CD14-positive monocyte (primary cell): ENCODE measurements around the gene TTC1. TPM values are rescaled to one million over a fixed set of nuclear protein-coding genes. Genes with fewer than 3 reads are reported as not detected.

Experiments used
- DNase-seq, 3 donors: peaks; one replicate each; pipeline ENCODE4 v3.0.0-alpha.2; 2011 to 2022
- H2AFZ ChIP-seq: 2 replicates; pipeline ENCODE4 v1.6.0; 2012; ENCODE audit warnings: mild to moderate bottlenecking, low read depth, low read length, inconsistent platforms; ENCODE audit not compliant: insufficient read depth, poor library complexity, severe bottlenecking
- H3K27ac ChIP-seq, 2 donors: 1 replicate in 1 of 2; 2 replicates in 1 of 2; pipeline ENCODE4 v1.5.1; 2012 to 2013; ENCODE audit warnings: low read length in 2 of 2, control low read depth in 1 of 2, inconsistent platforms in 1 of 2, low read depth in 1 of 2, mild to moderate bottlenecking in 1 of 2
- H3K27me3 ChIP-seq, 2 donors: one replicate each; pipeline versions ENCODE4 v1.6.0 to v1.6.1; 2011 to 2013; ENCODE audit warnings: low read length in 2 of 2; ENCODE audit not compliant: control insufficient read depth in 2 of 2, insufficient read depth in 2 of 2
- H3K36me3 ChIP-seq, 2 donors: replicated peaks in 1 of 2; 1 replicate in 1 of 2; 2 replicates in 1 of 2; pipeline versions ENCODE4 v1.5.1 to v1.6.1; 2012 to 2013; ENCODE audit warnings: low read length in 2 of 2, control low read depth in 1 of 2, inconsistent platforms in 1 of 2, mild to moderate bottlenecking in 1 of 2; ENCODE audit not compliant: insufficient read depth in 2 of 2, control insufficient read depth in 1 of 2
- H3K4me1 ChIP-seq, 2 donors: 1 replicate in 1 of 2; 2 replicates in 1 of 2; pipeline versions ENCODE4 v1.5.1 to v1.6.1; 2012 to 2013; ENCODE audit warnings: low read length in 2 of 2, control low read depth in 1 of 2, inconsistent platforms in 1 of 2, mild to moderate bottlenecking in 1 of 2, moderate library complexity in 1 of 2; ENCODE audit not compliant: insufficient read depth in 2 of 2, control insufficient read depth in 1 of 2
- H3K4me2 ChIP-seq: replicated peaks from 2 replicates; pipeline ENCODE3; 2012; ENCODE audit warnings: low read length, moderate library complexity, mild to moderate bottlenecking; ENCODE audit not compliant: poor library complexity, severe bottlenecking; ENCODE audit errors: extremely low read depth
- H3K4me3 ChIP-seq, 3 experiments: fragments of 200-600 bp in 1 of 3; sonication (generic) in 1 of 3; replicated peaks in 1 of 3; 1 replicate in 2 of 3; 2 replicates in 1 of 3; pipeline ENCODE4 v1.5.1; 2011 to 2013; ENCODE audit warnings: low read length in 3 of 3, mild to moderate bottlenecking in 3 of 3, control low read depth in 2 of 3, low read depth in 2 of 3, inconsistent platforms in 1 of 3, moderate library complexity in 1 of 3
- H3K79me2 ChIP-seq: 2 replicates; pipeline ENCODE4 v1.6.0; 2012; ENCODE audit warnings: mild to moderate bottlenecking, control low read depth, inconsistent platforms, low read length, moderate library complexity; ENCODE audit not compliant: insufficient read depth
- H3K9ac ChIP-seq: 2 replicates; pipeline ENCODE4 v1.6.0; 2017; ENCODE audit warnings: low read length, mild to moderate bottlenecking; ENCODE audit not compliant: insufficient read depth, poor library complexity, severe bottlenecking
- H3K9me3 ChIP-seq, 2 donors: replicated peaks in 1 of 2; 1 replicate in 1 of 2; 2 replicates in 1 of 2; pipeline versions ENCODE4 v1.5.1 to v1.6.1; 2012 to 2013; ENCODE audit warnings: low read length in 2 of 2, control low read depth in 1 of 2; ENCODE audit not compliant: control insufficient read depth in 1 of 2, insufficient read depth in 1 of 2
- H4K20me1 ChIP-seq: 2 replicates; pipeline ENCODE4 v1.6.0; 2012; ENCODE audit warnings: mild to moderate bottlenecking, low read length, control low read depth, moderate library complexity; ENCODE audit not compliant: insufficient read depth
- H3K27ac Mint-ChIP-seq, 7 donors: one replicate each; pipeline ENCODE4 v1.8.0; 2020; ENCODE audit warnings: mild to moderate bottlenecking in 7 of 7, mixed read lengths in 7 of 7, moderate library complexity in 6 of 7, inconsistent platforms in 2 of 7
- H3K27me3 Mint-ChIP-seq, 3 donors: one replicate each; pipeline ENCODE4 v1.8.0; 2021 to 2022; ENCODE audit warnings: low read depth in 3 of 3, mild to moderate bottlenecking in 3 of 3, mixed read lengths in 3 of 3, moderate library complexity in 3 of 3, inconsistent platforms in 1 of 3
- H3K36me3 Mint-ChIP-seq, 2 donors: one replicate each; pipeline ENCODE4 v1.8.0; 2020; ENCODE audit warnings: mixed read lengths in 2 of 2, inconsistent platforms in 1 of 2, mild to moderate bottlenecking in 1 of 2
- H3K4me1 Mint-ChIP-seq: one replicate; pipeline ENCODE4 v1.8.0; 2020; ENCODE audit warnings: mild to moderate bottlenecking, mixed read lengths
- H3K4me3 Mint-ChIP-seq, 2 donors: one replicate each; pipeline ENCODE4 v1.8.0; 2020; ENCODE audit warnings: mild to moderate bottlenecking in 2 of 2, mixed read lengths in 2 of 2, moderate library complexity in 1 of 2
- H3K9me3 Mint-ChIP-seq, 7 donors: one replicate each; pipeline ENCODE4 v1.8.0; 2020 to 2022; ENCODE audit warnings: mixed read lengths in 7 of 7, mild to moderate bottlenecking in 6 of 7, moderate library complexity in 6 of 7, inconsistent platforms in 2 of 7
- CTCF ChIP-seq: fragments of 200-600 bp; IDR thresholded peaks from one replicate; pipeline ENCODE4 v1.8.0; 2022; ENCODE audit warnings: antibody characterized with exemption, mild to moderate bottlenecking
- WGBS: methylation state at CpG from one replicate; pipeline ENCODE4 v1.1.5; 2013; ENCODE audit warnings: missing lambda C conversion rate; ENCODE audit not compliant: insufficient coverage; 5-methylcytosine and 5-hydroxymethylcytosine counted together
- intact Hi-C, 2 donors: fragments of 100-400 bp; cut with micrococcal nuclease; formaldehyde crosslinking; loops; one replicate each; pipeline versions ENCODE4 v1.15.0 to v1.15.1; 2023
- polyA plus RNA-seq, 3 donors: library from polyadenylated mRNA; depleted of rRNA in 1 of 3; unstranded in 2 of 3; stranded (reverse) in 1 of 3; fragments of 300-500 nt in 2 of 3; fragments of >200 nt in 1 of 3; fragmentation: Illumina TruSeq in 2 of 3; gene quantifications; 1 replicate in 2 of 3; 2 replicates in 1 of 3; pipeline ENCODE4 v1.2.3, GENCODE V29; 2012 to 2021

The TTC1 gene
- polyA plus RNA-seq, 3 donors = 11.4 to 63.4 (median 63.0) TPM

GRCh38 chr5:160020964-160021363 is 12.0 kb downstream of the TTC1 start:
- H3K27ac ChIP-seq = no peak overlapping the region

GRCh38 chr5:160021831-160022446 is 13.0 kb downstream of the TTC1 start:
- peaks cover 17% of the 10 kb centered on the region for H3K4me1 Mint-ChIP-seq
- H4K20me1 ChIP-seq = peaks cover 21% of the 10 kb centered on the region
- no peak overlapping the region for H2AFZ ChIP-seq
- peaks cover 24% of the 10 kb centered on the region for H3K79me2 ChIP-seq
- peaks cover 3 to 7% of the 10 kb centered on the region in 2 donors for H3K4me1 ChIP-seq
- H3K4me2 ChIP-seq = no peak overlapping the region
- intact Hi-C loops = loop anchor here in 1 of 2 donors (5.0 kb wide), 1 partner anchor 325 kb away; no protein-coding TSS in a partner anchor
- no peak overlapping the region for H3K9ac ChIP-seq
- no CpG with 5 or more reads among the region's 3 CpGs for WGBS
- H3K27ac ChIP-seq = no peak overlapping the region
- no peaks in the 10 kb centered on the region for H3K27me3 Mint-ChIP-seq
- peak overlapping the region in 2 of 7 donors; percentile 68 to 78 for H3K27ac Mint-ChIP-seq
- no peaks in the 10 kb centered on the region for H3K9me3 ChIP-seq
- TF ChIP-seq CTCF = peak; percentile 85
- peaks cover 34 to 72% of the 10 kb centered on the region in 2 donors for H3K36me3 ChIP-seq
- DNase-seq = peak; percentile 38 to 58 (median 57)
- H3K36me3 Mint-ChIP-seq = peaks cover 41 to 60% of the 10 kb centered on the region in 2 donors
- H3K27me3 ChIP-seq = no peaks in the 10 kb centered on the region
- H3K4me3 Mint-ChIP-seq = no peak overlapping the region
- no peaks in the 10 kb centered on the region for H3K9me3 Mint-ChIP-seq
- H3K4me3 ChIP-seq = no peak overlapping the region

More at GRCh38 chr5:160020964-160021363, 12.0 kb downstream of the TTC1 start:
- Histone ChIP-seq H3K9ac (no peak overlapping the region), H3K36me3 (peaks cover 31 to 75% of the 10 kb centered on the region in 2 donors), H3K4me3 (no peak overlapping the region), H2AFZ (no peak overlapping the region), H4K20me1 (peaks cover 19% of the 10 kb centered on the region), H3K9me3 (no peaks in the 10 kb centered on the region), H3K27me3 (no peaks in the 10 kb centered on the region), H3K4me2 (no peak overlapping the region), H3K4me1 (peaks cover 3 to 7% of the 10 kb centered on the region in 2 donors), H3K79me2 (peaks cover 20% of the 10 kb centered on the region)
- H3K27ac Mint-ChIP-seq = no peak overlapping the region
- intact Hi-C loops = loop anchor here in 1 of 2 donors (5.0 kb wide), 1 partner anchor 326 kb away; no protein-coding TSS in a partner anchor
- WGBS = 38% methylated on average over 1 of the region's 4 CpGs
- H3K36me3 Mint-ChIP-seq = peaks cover 37 to 56% of the 10 kb centered on the region in 2 donors
- H3K4me3 Mint-ChIP-seq = no peak overlapping the region
- TF ChIP-seq CTCF = no peak
- H3K4me1 Mint-ChIP-seq = peaks cover 14% of the 10 kb centered on the region
- H3K27me3 Mint-ChIP-seq = no peaks in the 10 kb centered on the region
- H3K9me3 Mint-ChIP-seq = no peaks in the 10 kb centered on the region
- DNase-seq = no peak
